AML-193 (cell line): Measurements from ENCODE around the gene ATP11A.

Source experiments
- DNase-seq, 2 experiments: peaks; one replicate each; lab custom pipeline; 2025; lab: John Stamatoyannopoulos, UW

Gene ATP11A

DNA sequence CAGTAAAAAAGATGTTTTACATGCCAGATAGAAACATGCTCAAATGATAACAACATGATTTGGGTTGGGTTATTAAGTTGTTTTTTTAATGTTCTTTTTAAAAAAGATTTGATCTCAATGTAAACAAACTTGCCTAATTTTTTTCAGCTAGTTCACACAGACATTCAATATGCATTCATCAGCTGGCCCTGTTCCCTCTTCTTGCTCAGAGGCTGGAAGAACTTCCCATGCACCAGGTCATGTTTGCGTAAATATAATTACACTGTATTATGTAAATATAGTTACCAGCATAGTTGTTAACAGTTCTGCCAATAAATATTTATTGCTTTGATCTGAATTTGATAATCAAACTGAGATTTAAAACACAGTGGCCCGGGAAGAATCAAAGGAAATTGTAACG lies 70.6 kb downstream of the ATP11A start:
- DNase-seq = no peak

DNA sequence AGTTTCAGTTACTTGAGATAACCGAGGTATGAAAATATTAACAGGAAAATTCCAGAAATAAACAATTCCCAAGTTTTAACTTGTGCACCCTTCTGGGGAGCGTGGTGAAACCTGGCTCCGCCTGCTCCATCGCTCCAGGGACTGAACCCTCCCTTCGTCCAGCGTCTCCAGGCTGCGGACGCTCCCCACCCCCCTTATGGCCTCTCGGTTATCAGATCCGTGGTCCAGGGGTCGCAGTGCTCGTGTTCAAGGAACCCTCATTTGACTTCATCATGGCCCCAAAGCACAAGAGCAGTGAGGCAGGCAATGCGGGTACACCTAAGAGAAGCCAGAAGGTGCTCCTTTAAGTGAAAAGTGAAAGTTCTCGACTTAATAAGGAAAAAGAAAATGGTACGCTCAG lies 71.1 kb downstream of the ATP11A start:
- DNase-seq = no peak

DNA sequence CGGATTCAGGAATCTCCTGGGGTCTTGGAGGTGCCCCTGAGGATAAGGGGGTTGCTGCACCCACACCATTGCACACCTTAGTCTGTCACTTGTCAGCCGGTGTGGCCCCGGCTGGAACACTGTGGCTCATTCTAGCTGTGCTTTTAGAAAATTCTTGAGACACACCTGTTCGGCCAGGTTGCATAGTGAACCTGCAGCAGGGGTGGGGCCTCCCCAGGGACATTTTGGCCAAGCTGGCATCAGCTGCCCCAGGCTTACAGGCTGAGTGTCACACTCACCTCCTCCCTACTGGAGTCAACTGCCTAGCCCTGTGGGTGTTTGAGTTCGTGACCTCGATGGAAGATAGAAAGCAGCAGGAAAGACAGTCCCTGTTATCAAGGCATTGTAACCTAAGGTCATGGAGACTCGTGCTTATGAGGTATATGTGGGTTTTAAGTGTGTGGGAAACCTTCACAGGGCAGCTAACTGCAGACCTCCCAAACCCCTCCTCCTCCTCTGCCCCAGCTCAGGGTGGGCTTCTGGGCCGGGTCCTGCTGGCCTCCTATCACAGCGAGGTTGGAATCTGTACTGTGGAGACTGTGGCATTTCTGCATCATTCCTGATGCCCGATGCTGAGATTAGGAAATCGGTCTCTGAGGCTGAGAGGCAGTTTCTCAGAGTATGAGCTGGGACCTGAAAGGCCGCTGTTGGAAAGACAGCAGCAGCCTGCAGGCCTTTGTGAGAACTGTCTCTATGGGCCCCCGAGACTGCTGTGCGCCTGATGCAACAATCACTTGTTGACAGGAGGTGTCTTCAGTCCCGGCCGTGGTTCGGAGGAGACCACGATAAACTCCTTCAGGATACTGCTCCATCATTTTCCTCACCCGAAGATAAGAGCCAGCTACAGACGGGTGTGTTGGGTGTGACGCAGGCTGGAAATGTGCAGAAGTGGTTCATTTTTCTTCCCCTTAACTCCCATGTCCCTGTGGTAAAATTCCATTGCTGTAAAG lies 72.2 kb downstream of the ATP11A start:
- DNase-seq = no peak

DNA sequence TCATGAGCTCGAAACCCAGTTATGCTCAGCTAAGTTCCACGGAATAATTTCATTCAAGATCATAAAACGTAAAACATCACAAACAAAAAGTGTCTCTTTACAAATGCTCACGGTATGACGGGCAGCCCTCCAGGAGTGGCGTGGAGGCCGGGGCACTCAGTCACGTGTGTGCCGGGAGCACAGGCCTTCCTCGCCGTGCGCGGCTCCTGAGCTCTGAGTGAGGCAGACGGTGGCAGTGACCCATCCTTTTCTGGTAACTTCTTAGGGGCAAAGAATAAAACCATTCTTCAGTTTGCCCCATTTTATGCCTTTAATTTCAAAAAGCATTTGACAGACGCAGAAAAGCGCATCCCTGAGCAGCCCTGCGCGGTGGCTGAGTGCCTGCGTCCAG lies 72.8 kb downstream of the ATP11A start:
- DNase-seq = no peak

DNA sequence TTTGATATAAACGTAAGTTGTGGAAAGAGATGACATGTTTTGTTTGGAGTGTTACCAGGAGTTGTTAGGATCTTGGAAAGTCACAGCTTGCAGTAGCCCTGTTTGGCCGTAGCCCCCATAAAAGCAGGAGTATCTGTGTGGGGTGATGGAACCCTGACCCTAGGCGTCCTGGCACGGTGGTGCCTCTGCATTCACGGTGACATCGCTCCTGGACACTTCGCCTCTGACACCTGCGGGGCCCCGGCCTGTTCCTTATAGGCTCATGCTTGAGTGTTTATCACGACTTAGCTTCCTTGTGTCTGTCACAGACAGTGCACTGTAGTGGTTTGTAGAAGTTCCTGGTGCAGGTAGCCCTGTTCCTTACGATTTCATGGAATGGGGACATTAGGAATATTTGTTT lies 74.2 kb downstream of the ATP11A start:
- DNase-seq = no peak

DNA sequence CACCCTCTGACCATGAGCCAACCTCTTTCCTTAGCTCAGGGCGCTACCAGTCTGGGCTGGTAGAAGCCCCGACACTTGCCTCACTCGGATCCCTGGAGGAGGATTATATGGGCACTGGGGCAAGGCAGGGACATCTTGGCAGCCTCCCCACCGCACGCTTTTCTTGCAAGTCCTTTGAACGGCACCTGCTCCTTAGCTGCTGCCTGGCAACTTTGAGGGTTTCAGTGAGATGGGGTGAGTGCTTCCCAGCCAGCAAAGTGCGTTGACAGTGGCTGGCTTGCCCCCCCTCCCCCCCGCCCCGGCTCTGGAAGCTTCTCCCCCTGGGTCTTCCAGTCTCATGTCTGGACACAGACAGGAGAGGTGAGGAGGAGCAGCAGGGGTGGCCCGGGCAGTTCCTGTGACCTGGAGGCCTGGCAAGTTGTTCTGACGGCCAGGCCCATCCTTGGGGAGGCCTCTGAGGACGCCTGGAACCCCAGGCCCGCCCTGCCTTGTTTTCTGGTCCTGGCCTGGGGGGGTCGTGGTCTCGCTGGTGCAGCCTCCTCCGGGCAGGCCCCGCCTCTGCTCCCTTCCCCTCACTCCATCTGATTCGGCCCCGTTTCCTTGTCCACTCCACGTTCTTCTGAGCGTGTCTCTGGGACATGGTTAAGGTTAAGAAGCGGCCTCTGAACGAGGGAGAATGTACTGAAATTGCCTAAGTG lies 75.2 kb downstream of the ATP11A start:
- no peak for DNase-seq

DNA sequence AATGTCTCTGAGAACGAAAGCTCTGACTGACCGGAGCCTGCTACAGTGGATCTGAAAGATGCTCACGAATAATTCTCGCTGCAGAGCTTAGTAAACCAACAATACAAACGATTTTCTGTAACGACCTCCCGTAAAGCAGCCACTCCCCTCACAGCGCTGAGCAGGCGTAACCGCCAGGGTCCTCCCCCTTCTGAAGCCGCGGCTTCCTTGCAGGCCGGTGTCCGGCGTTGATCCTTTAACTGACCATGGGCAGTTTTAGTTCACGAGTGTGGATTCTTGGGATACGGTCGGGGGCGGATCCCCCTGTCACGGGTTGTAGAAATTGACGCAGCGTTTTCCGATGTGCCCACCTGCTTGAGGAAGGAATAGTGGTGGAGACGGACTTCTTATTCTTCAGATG lies 75.9 kb downstream of the ATP11A start:
- no peak for DNase-seq

DNA sequence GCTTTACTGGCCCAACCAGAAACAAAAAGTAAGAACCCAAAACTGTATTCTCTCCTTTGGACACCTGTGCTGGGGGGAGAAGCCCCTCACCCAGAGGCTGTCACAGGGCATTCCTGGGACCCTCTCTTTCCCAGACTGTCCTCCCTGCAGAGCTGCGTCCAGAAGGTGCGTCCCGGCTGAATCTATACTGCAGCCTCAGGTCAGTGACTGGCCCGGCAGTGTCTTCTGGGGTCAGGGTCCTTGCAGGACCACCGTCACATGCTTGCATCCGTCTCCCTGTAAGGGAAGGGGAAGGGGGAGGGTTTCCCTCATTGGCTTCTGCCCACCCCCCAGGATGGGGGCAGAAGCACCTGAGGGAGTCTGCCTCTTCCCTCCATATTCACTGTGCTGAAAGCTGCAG lies 76.5 kb downstream of the ATP11A start:
- DNase-seq = no peak

DNA sequence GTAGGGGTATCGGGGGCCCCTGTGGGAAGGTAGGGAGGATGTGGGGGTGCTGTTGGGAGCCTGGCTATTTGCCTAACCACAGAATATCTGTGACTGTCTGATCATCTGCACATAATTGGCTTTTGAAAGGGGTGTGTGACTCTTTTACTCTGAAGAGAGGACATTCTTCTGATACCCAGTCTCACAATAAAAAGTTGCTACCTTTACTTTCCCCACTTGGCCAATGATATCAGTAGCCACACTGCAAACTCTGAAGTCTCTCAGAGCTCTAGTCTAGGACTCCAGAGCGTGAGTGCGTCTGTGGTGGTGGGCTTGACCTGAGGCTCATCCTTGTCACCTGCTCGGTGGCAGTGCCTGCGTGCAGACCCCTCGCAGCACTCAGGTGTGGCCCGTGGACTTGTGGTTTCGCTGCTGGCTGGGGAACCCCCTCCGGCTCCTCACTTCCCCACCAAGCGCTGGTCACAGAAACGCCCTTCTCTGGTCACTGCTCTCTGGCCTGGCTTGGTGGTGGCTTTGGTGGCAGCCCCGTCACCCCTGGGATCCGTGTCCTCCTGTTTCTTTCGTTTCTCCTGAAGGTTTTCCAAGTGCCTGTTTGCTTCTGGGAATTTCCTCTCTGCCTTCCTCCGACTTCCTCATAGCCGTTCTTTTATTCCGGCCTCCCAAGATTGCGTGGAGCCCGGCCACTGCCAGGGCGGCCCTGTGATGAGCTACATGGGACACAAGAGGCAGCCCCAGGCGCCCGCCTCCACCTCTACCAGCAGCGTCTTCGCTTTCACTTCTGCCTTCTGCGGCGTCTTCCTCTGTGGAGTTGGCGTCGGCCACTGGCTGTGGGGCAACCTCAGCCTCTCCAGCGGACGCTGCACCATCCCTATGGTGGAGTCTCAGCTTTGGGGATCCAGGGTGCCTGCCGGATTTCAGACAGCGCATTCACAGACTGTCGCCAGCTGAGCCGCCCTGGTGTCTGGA lies 78.0 kb downstream of the ATP11A start:
- no peak for DNase-seq

DNA sequence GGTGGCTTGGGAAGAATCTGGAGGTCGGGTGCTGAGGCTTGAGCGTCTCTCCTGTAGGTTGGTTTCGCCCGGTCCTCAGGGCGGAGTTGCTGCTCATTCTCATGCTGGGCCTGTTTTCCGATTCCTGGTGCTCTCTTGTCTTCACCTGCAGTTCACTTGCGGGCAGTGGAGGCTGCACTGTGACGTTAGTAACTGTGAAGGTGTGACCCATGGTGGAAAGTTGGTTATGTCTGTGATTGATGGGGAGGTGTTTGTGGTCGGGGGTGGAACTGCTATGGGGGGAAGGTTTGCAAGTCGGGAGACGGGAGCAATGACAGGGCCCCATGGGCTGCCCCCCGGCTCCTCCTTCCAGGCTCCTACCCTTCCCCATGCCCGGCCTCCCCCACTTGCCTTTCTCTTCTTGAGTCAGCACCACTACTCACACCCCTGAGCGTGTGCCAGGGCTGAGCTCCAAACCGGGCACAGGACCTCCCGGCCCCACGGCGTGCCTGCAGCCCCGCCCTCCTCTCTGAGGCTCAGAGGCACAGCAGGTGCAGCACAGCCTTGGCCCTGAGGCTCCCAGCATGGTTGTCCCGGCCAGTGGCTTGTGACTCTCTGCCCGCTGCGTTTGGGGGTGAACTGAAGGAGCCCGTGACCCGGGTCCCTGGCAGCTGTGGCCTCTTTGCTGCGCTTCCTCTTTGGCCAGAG lies 79.1 kb downstream of the ATP11A start:
- no peak for DNase-seq

DNA sequence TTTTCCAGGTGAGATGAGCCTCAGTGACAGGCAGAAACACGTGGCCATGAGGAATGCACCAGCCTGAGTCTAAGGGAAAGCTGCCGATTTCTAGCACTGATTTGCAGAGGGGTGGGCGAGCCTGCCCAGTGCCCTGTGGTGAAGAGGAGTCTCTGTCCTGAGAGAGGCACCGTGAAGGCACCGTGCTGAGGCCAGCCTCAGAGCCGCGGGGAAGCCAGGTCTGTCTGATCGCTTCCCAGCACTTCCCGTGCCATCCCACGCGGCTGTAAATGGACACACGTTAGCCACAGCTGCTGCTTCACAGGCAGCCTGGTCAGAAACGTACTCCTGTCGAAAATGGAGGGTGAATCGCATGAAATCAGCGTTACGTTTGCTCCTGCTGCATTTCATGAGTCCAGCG lies 79.8 kb downstream of the ATP11A start:
- DNase-seq = no peak

DNA sequence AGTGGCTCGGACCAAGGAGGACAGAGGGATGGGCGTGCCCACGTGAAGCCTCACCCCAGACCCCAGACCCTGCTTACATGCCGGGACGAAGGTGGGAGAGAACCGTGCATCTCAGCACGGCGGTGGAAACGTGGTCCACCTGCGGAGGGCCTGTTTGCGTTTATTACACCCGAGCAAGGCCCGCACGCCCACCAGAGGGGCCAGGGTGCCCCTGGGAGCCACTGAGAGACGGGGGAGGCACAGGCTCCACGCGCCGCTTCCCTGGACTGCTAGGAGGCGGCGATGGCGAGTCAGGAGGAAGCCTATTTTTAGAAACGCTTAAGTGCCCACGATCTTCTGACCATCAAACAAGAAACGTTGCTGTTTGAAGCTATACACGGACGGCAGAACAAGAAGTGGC lies 80.7 kb downstream of the ATP11A start:
- DNase-seq = no peak

DNA sequence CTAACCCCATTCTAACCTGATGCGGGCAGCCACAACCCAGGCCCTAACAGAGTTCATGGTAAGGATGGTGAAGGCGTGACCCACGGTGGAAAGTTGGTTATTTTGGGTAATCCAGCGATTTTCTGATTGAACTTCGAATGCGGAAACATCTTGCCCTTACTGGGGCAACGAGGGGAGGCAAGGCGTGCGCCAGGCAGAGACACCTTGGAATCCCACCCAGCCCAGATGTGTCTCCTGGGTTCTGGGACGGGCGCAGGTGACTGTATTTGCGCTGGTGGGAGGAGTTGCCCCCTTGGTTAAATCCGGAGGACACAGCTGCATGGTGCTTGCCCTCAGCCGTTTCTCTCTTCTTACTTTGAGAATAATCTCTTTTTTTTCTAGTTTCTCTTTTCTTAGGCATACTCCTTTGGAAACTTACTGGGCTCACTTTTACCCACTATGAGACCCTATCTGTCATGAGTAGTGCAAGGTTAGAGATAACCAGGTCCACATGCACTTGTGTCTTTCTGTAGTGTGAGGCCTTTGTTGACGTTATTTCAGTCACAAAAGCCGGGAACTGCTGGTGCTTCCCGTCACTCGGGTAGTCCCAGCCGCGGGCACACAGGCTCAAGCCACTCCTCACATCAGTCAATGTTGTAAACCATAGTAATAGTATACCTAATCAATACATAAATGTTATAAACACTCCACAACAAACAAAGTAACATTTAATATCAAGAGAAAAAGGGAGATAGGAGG lies 81.5 kb downstream of the ATP11A start:
- DNase-seq = no peak

DNA sequence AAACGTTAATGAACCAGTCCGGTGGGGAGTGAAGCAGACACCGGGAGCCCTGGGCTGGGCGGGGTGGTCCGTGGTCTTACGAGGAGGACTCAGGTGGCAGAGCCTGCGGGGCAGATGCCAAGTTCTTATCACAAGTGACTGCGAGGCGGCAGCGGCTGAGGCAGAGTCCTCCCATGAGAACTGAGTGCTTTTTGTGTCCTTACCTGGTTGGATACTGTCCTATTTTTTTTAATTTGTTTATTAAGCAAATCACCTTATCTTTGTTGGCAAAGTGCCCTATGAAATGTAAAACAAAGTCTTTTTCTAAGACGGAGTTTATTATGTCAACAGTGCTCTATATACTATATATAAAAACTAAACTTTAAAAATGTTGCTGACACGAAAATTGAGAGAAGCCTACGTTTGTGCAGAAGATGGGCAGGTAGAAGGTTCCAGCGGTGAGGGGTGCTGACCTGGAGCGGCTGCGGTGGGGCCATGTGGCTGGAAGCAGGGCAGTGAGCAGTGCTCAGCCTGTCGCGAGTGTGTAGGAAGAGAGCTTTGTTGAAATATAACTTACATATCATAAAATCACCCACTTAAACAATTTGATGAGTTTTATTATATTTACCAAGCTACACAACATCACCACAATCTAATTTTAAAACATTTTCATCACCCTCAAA lies 82.2 kb downstream of the ATP11A start:
- no peak for DNase-seq

DNA sequence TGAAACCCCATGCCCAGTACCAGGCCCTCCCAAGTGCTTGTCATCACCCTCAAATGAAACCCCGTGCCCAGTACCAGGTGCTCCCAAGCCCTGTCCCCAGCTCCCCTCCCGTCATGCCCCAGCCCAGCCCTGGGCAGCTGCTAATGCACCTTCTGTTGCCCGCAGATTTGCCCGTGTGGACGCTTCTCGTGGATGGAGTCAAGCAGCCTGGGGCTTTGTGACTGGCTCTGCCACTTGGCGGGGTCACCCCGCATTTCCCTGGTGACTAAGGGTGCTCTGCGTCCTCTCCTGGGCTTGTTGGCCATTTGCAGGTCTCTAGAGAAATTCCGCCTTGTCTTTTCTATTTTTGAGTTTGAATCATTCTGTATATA lies 82.7 kb downstream of the ATP11A start:
- DNase-seq = no peak

DNA sequence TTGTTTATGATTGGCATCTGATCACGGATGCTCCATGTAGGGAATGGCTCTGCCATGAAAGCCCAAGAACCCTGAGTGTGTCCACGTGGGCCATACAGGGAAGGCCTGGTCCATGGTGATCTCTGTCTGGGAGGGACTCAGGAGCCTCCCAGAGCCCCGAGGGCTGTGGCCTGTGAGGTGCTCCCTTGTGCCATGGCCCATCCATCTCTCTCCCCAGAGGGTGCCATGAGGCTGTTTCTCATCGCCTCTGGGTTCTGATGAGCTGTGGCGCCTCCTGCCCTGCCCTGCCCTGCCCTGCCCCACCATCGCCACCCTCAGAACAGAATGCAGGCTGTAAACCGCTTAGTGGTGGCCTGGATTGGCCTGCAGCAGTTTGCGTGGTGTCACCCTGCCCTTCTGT lies 83.1 kb downstream of the ATP11A start:
- no peak for DNase-seq

DNA sequence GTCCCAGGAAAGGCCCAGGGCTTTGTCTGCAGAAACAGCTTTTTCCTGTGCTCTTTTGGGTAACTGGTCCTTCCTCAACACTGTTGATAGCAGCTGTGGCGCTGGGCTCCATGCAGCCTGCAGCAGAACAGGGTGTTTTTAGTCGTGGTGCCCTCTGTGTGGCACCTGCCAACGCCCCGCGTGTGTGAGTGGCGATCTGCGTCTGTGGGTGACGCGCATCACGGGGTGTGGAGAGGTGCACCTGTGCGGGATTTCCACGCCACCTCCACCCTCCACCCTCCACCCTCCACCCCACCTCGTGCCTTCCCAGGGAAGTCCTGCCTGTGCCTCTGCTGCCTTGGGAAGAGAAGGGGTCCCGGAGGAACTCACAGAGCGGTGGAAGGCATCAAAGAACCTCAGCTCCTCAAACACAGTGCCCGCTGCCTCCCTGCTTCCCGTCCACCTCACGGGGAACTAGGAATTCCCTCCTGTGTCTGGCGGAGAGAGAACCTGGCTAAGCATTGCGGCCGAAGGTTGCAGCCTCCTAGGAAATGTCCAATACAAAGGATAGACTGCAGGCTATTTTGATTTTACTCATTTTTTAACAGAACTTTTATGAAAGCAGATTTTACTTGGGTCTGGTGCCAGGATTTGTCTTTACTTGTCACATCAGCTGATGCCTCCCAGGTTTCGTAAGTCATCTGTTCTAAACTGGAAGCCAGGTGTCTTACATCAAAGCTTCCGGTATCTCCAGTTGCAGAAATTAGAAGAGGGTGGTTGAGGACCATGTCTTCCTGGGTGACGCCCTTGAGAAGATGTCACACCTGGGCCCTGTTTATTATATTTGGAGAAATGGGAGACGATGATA lies 84.0 kb downstream of the ATP11A start:
- no peak for DNase-seq

DNA sequence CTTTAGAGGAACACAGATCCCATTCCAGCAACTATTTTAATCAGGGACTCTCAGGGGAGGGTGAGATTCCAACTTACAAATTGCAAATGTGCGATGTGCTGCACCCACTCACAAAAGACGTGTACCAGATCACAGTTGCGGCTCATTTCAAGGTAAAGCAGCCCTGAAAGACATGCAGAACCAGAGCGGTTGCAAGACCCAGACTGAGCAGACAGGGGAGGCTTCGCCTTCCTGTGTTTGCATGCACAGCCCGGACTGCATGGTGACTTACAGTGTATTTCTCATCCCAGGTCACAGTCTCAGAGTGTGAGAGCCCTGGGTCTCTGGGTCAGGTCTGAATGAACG lies 84.6 kb downstream of the ATP11A start:
- no peak for DNase-seq

DNA sequence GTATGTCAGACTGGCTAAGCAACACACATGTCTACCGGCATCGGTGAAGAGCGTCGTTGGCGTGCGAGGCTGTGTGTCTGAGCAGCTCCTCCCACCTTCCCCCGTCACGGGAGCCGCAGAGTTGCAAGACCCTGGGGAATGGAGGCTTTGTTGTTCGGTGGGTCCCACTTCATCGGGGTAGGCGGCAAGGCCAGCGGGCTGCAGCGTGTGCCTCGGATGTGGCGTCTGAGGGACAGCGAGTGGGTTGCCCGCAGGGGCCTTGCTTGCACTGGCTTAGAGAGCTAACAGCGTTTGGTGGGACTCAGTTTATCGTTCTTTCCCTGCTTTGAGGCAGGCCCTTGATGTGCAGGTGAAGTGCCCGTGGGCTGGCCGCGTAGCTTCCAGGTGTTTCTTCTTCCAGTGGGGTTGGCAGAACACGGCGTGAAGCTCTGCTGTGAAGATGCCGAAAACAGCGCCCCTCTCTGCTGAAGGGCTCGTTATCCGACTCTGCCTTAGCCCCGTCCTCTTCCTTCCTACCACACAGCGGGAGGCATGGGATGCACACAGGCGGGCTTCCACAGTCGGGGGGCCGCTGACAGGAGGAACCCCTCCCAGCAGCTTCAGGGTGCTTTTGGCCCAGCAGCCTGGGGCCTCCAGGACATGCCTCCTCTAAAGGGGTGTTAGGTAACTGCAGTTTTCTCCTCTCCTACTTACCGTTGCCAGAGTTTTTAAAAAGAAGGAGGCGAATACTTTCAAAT lies 85.2 kb downstream of the ATP11A start:
- DNase-seq = no peak
